Adrenal gland (tissue), 12 donors: ENCODE measurements around the gene PRPF6. TPM values are rescaled to one million over a fixed set of nuclear protein-coding genes. Genes with fewer than 3 reads are reported as not detected.

Experiments used
- DNase-seq, 7 donors: peaks; one replicate each; pipeline ENCODE4 v3.0.0-alpha.2; 2019 to 2020
- H3K27ac ChIP-seq, 5 donors: fragments of 200-600 bp; sonication (generic) in 4 of 5; 1 replicate in 3 of 5; 2 replicates in 2 of 5; pipeline versions ENCODE4 v1.5.1 to v1.8.0; 2016 to 2020; ENCODE audit warnings: mild to moderate bottlenecking in 1 of 5
- H3K27me3 ChIP-seq: fragments of 200-600 bp; 2 replicates; pipeline ENCODE4 v1.8.0; 2021
- H3K36me3 ChIP-seq, 2 donors: fragments of 200-600 bp; replicated peaks in 1 of 2; 1 replicate in 1 of 2; 2 replicates in 1 of 2; pipeline versions ENCODE4 v1.5.1 to v1.8.0; 2018 to 2022
- H3K4me1 ChIP-seq, 2 donors: fragments of 200-600 bp; replicated peaks in 1 of 2; 1 replicate in 1 of 2; 2 replicates in 1 of 2; pipeline versions ENCODE4 v1.5.1 to v1.8.0; 2018 to 2021
- H3K4me3 ChIP-seq, 4 donors: fragments of 200-600 bp; sonication (generic) in 3 of 4; one replicate each; pipeline ENCODE4 v1.5.1; 2016 to 2018
- H3K9me3 ChIP-seq, 3 donors: fragments of 200-600 bp; sonication (generic) in 1 of 3; replicated peaks in 1 of 3; 1 replicate in 2 of 3; 2 replicates in 1 of 3; pipeline versions ENCODE4 v1.5.1 to v1.8.0; 2016 to 2021
- POLR2A ChIP-seq, 2 donors: fragments of 450-650 bp; IDR thresholded peaks; one replicate each; pipeline ENCODE4 v1.6.1; 2017; ENCODE audit warnings: antibody characterized with exemption in 2 of 2, mild to moderate bottlenecking in 2 of 2, moderate library complexity in 1 of 2
- WGBS, 4 donors: extraction: QIAGEN DNeasy Blood & Tissue Kit in 2 of 4; methylation state at CpG; one replicate each; pipeline versions ENCODE4 v1.1.5 to v1.1.7; 2013 to 2017; 5-methylcytosine and 5-hydroxymethylcytosine counted together
- intact Hi-C, 2 donors: fragments of 100-400 bp; cut with DNase I; formaldehyde crosslinking; loops; one replicate each; pipeline versions ENCODE4 v1.14.1 to v1.15.0; 2022 to 2023
- polyA plus RNA-seq, 3 donors: library from polyadenylated mRNA; stranded (reverse); fragments of 200-250 nt in 2 of 3; fragments of 350-450 nt in 1 of 3; fragmentation: Illumina TruSeq in 1 of 3; extraction: RNeasy Lipid Tissue Mini Kit (QIAGEN cat#74804) in 1 of 3; gene quantifications; one replicate each; pipeline ENCODE4 v1.2.3, GENCODE V29; 2013 to 2014
- total RNA-seq, 9 donors: library from RNA; depleted of rRNA in 4 of 9; stranded (reverse); fragments of >200 nt in 4 of 9; fragments of 120-200 nt in 1 of 9; fragmentation: NEBNext Ultra II Directional in 1 of 9; extraction: Animal tissue kit (Norgen Biotek cat#: 25700) in 1 of 9; gene quantifications; one replicate each; pipeline versions ENCODE4 v1.1.0 to v1.2.4, GENCODE V29; 2013 to 2023
- TF ChIP-seq, protein P1 (sequence below), 6 experiments: fragments of 450-650 bp in 4 of 6; fragments of 200-600 bp in 2 of 6; sonication (generic) in 1 of 6; IDR thresholded peaks; 1 replicate in 5 of 6; 2 replicates in 1 of 6; pipeline versions ENCODE4 v1.5.1 to v1.8.0; 2016 to 2021; ENCODE audit warnings: antibody characterized with exemption in 6 of 6, mild to moderate bottlenecking in 2 of 6, moderate library complexity in 1 of 6
- donor health status: healthy with polysubstance abuse.
- donor health status: Bipolar disorder and iron deficiency.
- donor health status: DM: yes; HTN: yes; CAD: no.
- donor health status: DM: no; HTN: no; CAD: no.
- donor health status: DM: no; HTN: no; CAD: no.
- donor health status: DM: yes; HTN: yes; CAD: no.

Gene PRPF6
- total and polyA plus RNA-seq, 12 donors = 48.3 to 73.9 (median 55.3) TPM

GRCh38 chr20:64015635-64016034 lies 34.7 kb downstream of the PRPF6 start:
- no peak overlapping the region for H3K4me3 ChIP-seq
- peaks cover 0 to 81% of the 10 kb centered on the region in 2 donors for H3K36me3 ChIP-seq
- intact Hi-C loops = no loop called here
- DNase-seq = no peak
- no peaks in the 10 kb centered on the region for H3K27me3 ChIP-seq
- H3K9me3 ChIP-seq = no peaks in the 10 kb centered on the region
- TF ChIP-seq, protein P1, sequence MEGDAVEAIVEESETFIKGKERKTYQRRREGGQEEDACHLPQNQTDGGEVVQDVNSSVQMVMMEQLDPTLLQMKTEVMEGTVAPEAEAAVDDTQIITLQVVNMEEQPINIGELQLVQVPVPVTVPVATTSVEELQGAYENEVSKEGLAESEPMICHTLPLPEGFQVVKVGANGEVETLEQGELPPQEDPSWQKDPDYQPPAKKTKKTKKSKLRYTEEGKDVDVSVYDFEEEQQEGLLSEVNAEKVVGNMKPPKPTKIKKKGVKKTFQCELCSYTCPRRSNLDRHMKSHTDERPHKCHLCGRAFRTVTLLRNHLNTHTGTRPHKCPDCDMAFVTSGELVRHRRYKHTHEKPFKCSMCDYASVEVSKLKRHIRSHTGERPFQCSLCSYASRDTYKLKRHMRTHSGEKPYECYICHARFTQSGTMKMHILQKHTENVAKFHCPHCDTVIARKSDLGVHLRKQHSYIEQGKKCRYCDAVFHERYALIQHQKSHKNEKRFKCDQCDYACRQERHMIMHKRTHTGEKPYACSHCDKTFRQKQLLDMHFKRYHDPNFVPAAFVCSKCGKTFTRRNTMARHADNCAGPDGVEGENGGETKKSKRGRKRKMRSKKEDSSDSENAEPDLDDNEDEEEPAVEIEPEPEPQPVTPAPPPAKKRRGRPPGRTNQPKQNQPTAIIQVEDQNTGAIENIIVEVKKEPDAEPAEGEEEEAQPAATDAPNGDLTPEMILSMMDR (IDR thresholded peaks at IDR 0.05) = no peak
- TF ChIP-seq POLR2A (IDR thresholded peaks at IDR 0.05) = no peak
- 72 to 87% (median 77%) methylated on average over 2 of the region's 2 CpGs for WGBS, 4 donors
- H3K4me1 ChIP-seq = no peaks in the 10 kb centered on the region
- H3K27ac ChIP-seq = no peak overlapping the region

GRCh38 chr20:64021124-64021975 lies 40.4 kb downstream of the PRPF6 start:
- WGBS, 4 donors = 87 to 93% (median 91%) methylated on average over 18 to 36 of the region's 36 CpGs
- intact Hi-C loops = no loop called here
- no peak overlapping the region for H3K4me3 ChIP-seq
- H3K27me3 ChIP-seq = no peaks in the 10 kb centered on the region
- no peak overlapping the region for H3K27ac ChIP-seq
- no peak for DNase-seq
- H3K9me3 ChIP-seq = no peaks in the 10 kb centered on the region
- H3K36me3 ChIP-seq = peaks cover 0 to 89% of the 10 kb centered on the region in 2 donors
- no peak for TF ChIP-seq POLR2A (IDR thresholded peaks at IDR 0.05)
- TF ChIP-seq, protein P1 (IDR thresholded peaks at IDR 0.05) = no peak
- no peaks in the 10 kb centered on the region for H3K4me1 ChIP-seq

DNA sequence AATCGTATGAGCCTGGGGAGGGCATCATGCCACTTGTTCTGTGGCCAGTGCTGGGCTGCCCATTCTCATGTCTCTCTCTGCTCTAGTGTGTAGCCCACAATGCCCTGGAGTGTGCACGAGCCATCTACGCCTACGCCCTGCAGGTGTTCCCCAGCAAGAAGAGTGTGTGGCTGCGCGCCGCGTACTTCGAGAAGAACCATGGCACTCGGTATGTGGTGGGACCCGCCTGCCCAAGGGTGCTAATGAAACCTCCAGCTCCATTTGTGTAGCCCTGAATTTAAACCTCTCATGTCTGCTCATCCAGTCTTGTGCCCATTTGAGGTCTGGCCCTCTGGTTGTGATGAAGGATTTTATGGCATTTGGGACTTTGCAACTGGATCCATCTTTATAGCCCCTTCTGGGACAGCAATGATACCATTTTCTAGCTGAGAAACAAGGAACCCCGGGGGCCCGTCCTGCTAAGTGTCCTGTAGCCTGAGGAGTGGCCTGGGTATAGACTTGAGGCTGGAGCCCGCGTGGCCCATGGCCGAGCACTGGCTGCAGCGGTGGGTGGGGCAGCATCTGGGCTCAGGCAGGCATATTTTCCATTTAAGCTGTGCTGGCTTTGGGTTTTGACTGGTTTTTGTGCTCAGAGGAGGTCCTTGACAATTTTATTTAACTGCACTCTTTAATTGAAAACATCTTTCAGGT lies 41.9 kb downstream of the PRPF6 start:
- no peak for DNase-seq

More for the DNA sequence above, 41.9 kb downstream of the PRPF6 start:
- intact Hi-C loops = no loop called here
- H3K27ac ChIP-seq = no peak overlapping the region
- H3K4me3 ChIP-seq = no peak overlapping the region
- no peaks in the 10 kb centered on the region for H3K9me3 ChIP-seq
- H3K36me3 ChIP-seq = peaks cover 0 to 89% of the 10 kb centered on the region in 2 donors
- H3K4me1 ChIP-seq = no peaks in the 10 kb centered on the region
- TF ChIP-seq, protein P1 (IDR thresholded peaks at IDR 0.05) = no peak
- TF ChIP-seq POLR2A (IDR thresholded peaks at IDR 0.05) = no peak
- no peaks in the 10 kb centered on the region for H3K27me3 ChIP-seq
- WGBS, 4 donors = 93 to 97% (median 96%) methylated on average over 15 to 17 of the region's 17 CpGs
